GM12878 (cell line): ENCODE results near the gene PROKR1. TPM values are rescaled to one million over a fixed set of nuclear protein-coding genes. Genes with fewer than 3 reads are reported as not detected.

Experiments
- ATAC-seq: fragments of 200-7000 bp; cut with Tn5 transposase; 3 replicates; pipeline ENCODE4 v1.9.1; 2020; ENCODE audit warnings: mild to moderate bottlenecking, moderate library complexity
- BruUV-seq: library from RNA; stranded (reverse); fragments of 400-500 nt; replicated peaks from 2 replicates; lab custom pipeline; 2021; lab: Mats Ljungman, UMichigan
- CTCF ChIA-PET: fragments of 300-600 bp; sonication (Branson Sonifier 250); formaldehyde crosslinking; extraction: SDS; loops from one replicate; lab custom pipeline; 2021; ENCODE audit warnings: inconsistent platforms; lab: Yijun Ruan, JAX
- POLR2A ChIA-PET: fragments of 350-600 bp; formaldehyde crosslinking; extraction: SDS; loops from one replicate; lab custom pipeline; 2021; ENCODE audit warnings: inconsistent platforms; lab: Charles Lee
- RAD21 ChIA-PET: fragments of 300-600 bp; sonication (Branson Sonifier 250); formaldehyde crosslinking; loops from one replicate; lab custom pipeline; 2023; ENCODE audit warnings: antibody characterized with exemption; ENCODE audit not compliant: unreplicated experiment; lab: Charles Lee
- SMC1A ChIA-PET: fragments of 300-600 bp; sonication (Branson Sonifier 250); formaldehyde crosslinking; loops from one replicate; lab custom pipeline; 2023; ENCODE audit not compliant: unreplicated experiment, uncharacterized antibody; lab: Charles Lee
- DNase-seq: peaks from one replicate; pipeline ENCODE4 v3.0.0-alpha.2; 2011; ENCODE audit warnings: low read depth, low spot score
- FAIRE-seq: peaks from 3 replicates; lab custom pipeline; 2011; peaks lifted over from hg19 to GRCh38; lab: Jason Lieb, UNC
- H2AFZ ChIP-seq: 2 replicates; pipeline ENCODE4 v1.6.0; 2011; ENCODE audit warnings: low read depth, low read length, control low read depth; ENCODE audit not compliant: control insufficient read depth
- H3K27ac ChIP-seq: 2 replicates; pipeline ENCODE4 v1.5.1; 2011; ENCODE audit warnings: control low read depth; ENCODE audit not compliant: control insufficient read depth, insufficient read depth
- H3K27me3 ChIP-seq, 2 experiments: replicated peaks in 1 of 2; 2 replicates each; pipeline versions ENCODE4 v1.6.0 to v1.6.1; 2011; ENCODE audit warnings: low read length in 1 of 2; ENCODE audit not compliant: control insufficient read depth in 2 of 2, insufficient read depth in 2 of 2
- H3K36me3 ChIP-seq, 2 experiments: 2 replicates each; pipeline ENCODE4 v1.5.1; 2011; ENCODE audit warnings: low read length in 1 of 2; ENCODE audit not compliant: control insufficient read depth in 2 of 2, insufficient read depth in 2 of 2
- H3K4me1 ChIP-seq: 2 replicates; pipeline ENCODE4 v1.6.1; 2011; ENCODE audit warnings: mild to moderate bottlenecking, low read length, moderate library complexity, mixed read lengths; ENCODE audit not compliant: control insufficient read depth, insufficient read depth
- H3K4me2 ChIP-seq: 2 replicates; pipeline ENCODE4 v1.6.0; 2011; ENCODE audit warnings: control low read depth; ENCODE audit not compliant: control insufficient read depth, insufficient read depth
- H3K4me3 ChIP-seq: fragments of 200-600 bp; sonication (generic); 2 replicates; pipeline ENCODE4 v1.5.1; 2016
- H3K79me2 ChIP-seq: 2 replicates; pipeline ENCODE4 v1.6.0; 2011; ENCODE audit warnings: low read length; ENCODE audit not compliant: control insufficient read depth, insufficient read depth
- H3K9ac ChIP-seq: 2 replicates; pipeline ENCODE4 v1.8.0; 2011; ENCODE audit warnings: low read length, control low read depth, mixed read lengths; ENCODE audit not compliant: control insufficient read depth, insufficient read depth
- H3K9me3 ChIP-seq: replicated peaks from 3 replicates; pipeline ENCODE4 v1.5.1; 2011; ENCODE audit warnings: mild to moderate bottlenecking, low read length; ENCODE audit not compliant: control insufficient read depth, insufficient read depth
- H4K20me1 ChIP-seq: 2 replicates; pipeline ENCODE4 v1.6.0; 2011; ENCODE audit not compliant: control insufficient read depth, insufficient read depth
- CHD2 ChIP-seq: IDR thresholded peaks from 2 replicates; pipeline ENCODE4 v1.6.1; 2011; ENCODE audit warnings: low read depth, low read length, improper control_type of control experiment, borderline replicate concordance
- JUNB ChIP-seq: IDR thresholded peaks from 2 replicates; pipeline ENCODE4 v1.6.1; 2016; ENCODE audit warnings: antibody characterized with exemption, mild to moderate bottlenecking
- MEF2B ChIP-seq: fragments of 450-650 bp; IDR thresholded peaks from 2 replicates; pipeline ENCODE4 v1.6.1; 2018; ENCODE audit warnings: mild to moderate bottlenecking, moderate library complexity; ENCODE audit not compliant: partially characterized antibody, poor library complexity, severe bottlenecking
- RELB ChIP-seq: fragments of 450-650 bp; IDR thresholded peaks from 2 replicates; pipeline ENCODE4 v1.6.1; 2017; ENCODE audit warnings: low read depth, mild to moderate bottlenecking, moderate library complexity
- WGBS: methylation state at CpG from one replicate; pipeline ENCODE4 v1.1.6; 2016; ENCODE audit warnings: low lambda C conversion rate; ENCODE audit not compliant: insufficient replicate concordance, insufficient coverage; ENCODE audit errors: missing lambda C conversion rate; 5-methylcytosine and 5-hydroxymethylcytosine counted together
- in situ Hi-C: fragments of 300-500 bp; cut with MboI; formaldehyde crosslinking; loops from 9 replicates; pipeline ENCODE4 v1.14.3; 2018; ENCODE audit warnings: mixed read lengths
- intact Hi-C: fragments of 100-400 bp; cut with micrococcal nuclease; formaldehyde crosslinking; loops from one replicate; pipeline ENCODE4 v1.14.2; 2022; ENCODE audit not compliant: unreplicated experiment
- polyA plus RNA-seq, 11 experiments: library from polyadenylated mRNA; depleted of rRNA in 4 of 11; unstranded in 6 of 11; stranded (reverse) in 5 of 11; fragments of >200 nt; fragmentation: Nextera tagmentation in 4 of 11; fragmentation: Illumina TruSeq in 1 of 11; extraction: Ambion mirVana in 4 of 11; extraction: Trizol in 1 of 11; gene quantifications; 1 replicate in 1 of 11; 2 replicates in 10 of 11; pipeline versions ENCODE4 v1.2.1 to v1.2.3, GENCODE V29; 2011 to 2016; ENCODE audit warnings: inconsistent platforms in 2 of 11, missing spikeins in 2 of 11, low read depth in 1 of 11
- total RNA-seq, 4 experiments: library from RNA; depleted of rRNA in 3 of 4; stranded (reverse); fragments of >200 nt in 3 of 4; fragmentation: Illumina TruSeq in 1 of 4; extraction: Trizol in 1 of 4; gene quantifications; 2 replicates each; pipeline versions ENCODE4 v1.2.1 to v1.2.3, GENCODE V29; 2013 to 2021
- TF ChIP-seq, protein P1 (sequence below): IDR thresholded peaks from 2 replicates; pipeline ENCODE4 v1.6.1; 2011; ENCODE audit warnings: low read depth, mild to moderate bottlenecking, low read length, moderate library complexity, borderline replicate concordance; ENCODE audit errors: extremely low read depth

PROKR1 gene
- total and polyA plus RNA-seq, 10 of the 15 experiments (the other 5 are each of a cell fraction or from before 2014, with no cell fraction given), result 0.01 to 0.02 TPM; not detected in 8

DNA sequence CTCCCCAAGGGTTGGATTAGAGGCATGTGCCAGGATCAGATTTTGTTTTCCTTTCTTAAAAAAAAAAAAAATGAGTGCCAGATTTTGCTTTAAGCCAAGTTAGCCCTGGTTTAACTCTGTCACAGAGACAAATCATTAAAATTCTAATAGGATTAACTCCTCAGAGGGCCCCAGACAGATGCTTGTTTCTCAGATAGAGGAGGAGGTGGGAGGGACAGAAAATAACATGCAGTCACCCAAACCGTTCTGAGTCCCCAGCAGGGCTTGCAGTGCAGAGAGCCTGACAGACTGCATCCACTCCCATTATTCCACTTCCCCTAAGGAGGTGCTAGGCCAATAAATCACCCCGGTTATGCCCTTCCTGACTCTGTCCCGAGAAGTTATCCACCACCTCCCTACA is 6.3 kb upstream of the PROKR1 start:
- Histone ChIP-seq H3K4me2 (no peak overlapping the region), H3K4me3 (no peak overlapping the region), H3K36me3 (no peaks in the 10 kb centered on the region), H3K9me3 (peaks cover 1% of the 10 kb centered on the region; the same call in 2 of the 3 replicates), H3K4me1 (no peaks in the 10 kb centered on the region), H3K27ac (no peak overlapping the region), H3K79me2 (no peaks in the 10 kb centered on the region), H3K27me3 (peaks cover 0 to 4% of the 10 kb centered on the region in 2 experiments; a peak in 3 of 4 replicates), H2AFZ (no peak overlapping the region), H4K20me1 (no peaks in the 10 kb centered on the region), H3K9ac (no peak overlapping the region)
- POLR2A ChIA-PET, result no interaction called here
- DNase-seq, result no peak
- intact Hi-C loops (no loop called here), in situ Hi-C loops (no loop called here)
- BruUV-seq, result no TSS peak
- no peak for ATAC-seq
- no peak for FAIRE-seq
- RAD21 ChIA-PET, result no interaction called here
- TF ChIP-seq RELB, result no peak
- TF ChIP-seq, protein P1, sequence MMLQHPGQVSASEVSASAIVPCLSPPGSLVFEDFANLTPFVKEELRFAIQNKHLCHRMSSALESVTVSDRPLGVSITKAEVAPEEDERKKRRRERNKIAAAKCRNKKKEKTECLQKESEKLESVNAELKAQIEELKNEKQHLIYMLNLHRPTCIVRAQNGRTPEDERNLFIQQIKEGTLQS, result no peak
- TF ChIP-seq CHD2, result no peak
- TF ChIP-seq MEF2B, result no peak
- no peak for TF ChIP-seq JUNB
- SMC1A ChIA-PET, result no interaction called here
- CTCF ChIA-PET, result interaction anchor here (0.6 kb wide), 1 partner anchor 149 kb away, joined by 3 read pairs; no protein-coding TSS in a partner anchor
- WGBS, result 7% methylated on average over 3 of the region's 3 CpGs
